Fibroblast of upper back skin (primary cell): ENCODE measurements around the gene STRIP2.
"Not testable (repeated sequence)": the region's sequence is repeated elsewhere in the genome, so short reads cannot be mapped to it uniquely, and the experiment has no call there.

ENCODE experiments used
- DNase-seq: peaks from one replicate; pipeline ENCODE4 v3.0.0-alpha.2; 2013

Gene STRIP2

GRCh38 chr7:129498021-129498420 lies 63.8 kb downstream of the STRIP2 start:
- no peak for DNase-seq

GRCh38 chr7:129499999-129500398 lies 65.8 kb downstream of the STRIP2 start:
- no peak for DNase-seq

- DNase-seq = peak; percentile 51
These were observed 67.8 kb downstream of the STRIP2 start, which contains the start of gene SMKR1 for GRCh38 chr7:129501760-129502707. Gene SMKR1, plus strand, starts transcription at chr7:129502531. Its CDS starts 294 bp downstream, at chr7:129502825.

GRCh38 chr7:129502708-129503685 lies 68.8 kb downstream of the STRIP2 start:
- no peak for DNase-seq

- DNase-seq = no peak
These were observed 69.5 kb downstream of the STRIP2 start for GRCh38 chr7:129503725-129504124.

GRCh38 chr7:129512192-129512591 lies 78.0 kb downstream of the STRIP2 start:
- DNase-seq = no peak

GRCh38 chr7:129513546-129513945 lies 79.3 kb downstream of the STRIP2 start:
- DNase-seq = no peak

GRCh38 chr7:129514683-129515082 lies 80.5 kb downstream of the STRIP2 start:
- DNase-seq = peak; percentile 56

- no peak for DNase-seq
These were observed 81.1 kb downstream of the STRIP2 start for GRCh38 chr7:129515381-129515780.

GRCh38 chr7:129517931-129518330 lies 83.7 kb downstream of the STRIP2 start:
- no peak for DNase-seq

- DNase-seq = no peak
These were observed 85.2 kb downstream of the STRIP2 start for GRCh38 chr7:129519464-129519863.

- no peak for DNase-seq
These were observed 88.1 kb downstream of the STRIP2 start for GRCh38 chr7:129522088-129522970.

- DNase-seq = no peak
These were observed 88.7 kb downstream of the STRIP2 start for GRCh38 chr7:129522971-129523340.

- DNase-seq = no peak
These were observed 89.7 kb downstream of the STRIP2 start for GRCh38 chr7:129523924-129524323.

- peak; percentile 78 for DNase-seq
These were observed 90.2 kb downstream of the STRIP2 start for GRCh38 chr7:129524405-129524804.

- no peak for DNase-seq
These were observed 91.1 kb downstream of the STRIP2 start for GRCh38 chr7:129525225-129525862.

GRCh38 chr7:129529643-129530042 lies 95.4 kb downstream of the STRIP2 start:
- no peak for DNase-seq

- DNase-seq = peak; percentile 78
These were observed 96.7 kb downstream of the STRIP2 start for GRCh38 chr7:129530795-129531391.

GRCh38 chr7:129531721-129532120 lies 97.5 kb downstream of the STRIP2 start:
- no peak for DNase-seq

- no peak for DNase-seq
These were observed 98.1 kb downstream of the STRIP2 start for GRCh38 chr7:129532375-129532774.

GRCh38 chr7:129534558-129535274 lies 100.5 kb downstream of the STRIP2 start:
- DNase-seq = not testable (repeated sequence)
